ENCODE measurements around the gene CLBA1.
"Not testable (repeated sequence)": the region's sequence is repeated elsewhere in the genome, so short reads cannot be mapped to it uniquely, and the experiment has no call there.

- not testable (repeated sequence) for TF ChIP-seq CTCF (conservative IDR thresholded peaks at IDR 0.05; ENCODE audit: low read depth in 2 of 2); POLR2AphosphoS5 (IDR thresholded peaks at IDR 0.05; ENCODE audit: low read depth); EZH2phosphoT487 (IDR thresholded peaks at IDR 0.05; ENCODE audit: unreplicated experiment); NANOG (IDR thresholded peaks at IDR 0.05; ENCODE audit: borderline replicate concordance); ETS1 (IDR thresholded peaks at IDR 0.05); ZNF114 (CRISPR knock-in tag; IDR thresholded peaks at IDR 0.05)
These were observed 42.2 kb upstream of the CLBA1 start for GRCh38 chr14:104943216-104944015.

Data from GM23338 (cell line).